WTC11 (cell line): ENCODE data around the gene KRT7. TPM values are rescaled to one million over a fixed set of nuclear protein-coding genes. Genes with fewer than 3 reads are reported as not detected.

Source experiments
- ATAC-seq: fragments of 200-7000 bp; cut with Tn5 transposase; 2 replicates; pipeline ENCODE4 v1.10.0; 2021; ENCODE audit warnings: mild to moderate bottlenecking, moderate library complexity
- CTCF ChIA-PET: fragments of 300-600 bp; sonication (Branson Sonifier 250); formaldehyde crosslinking; loops from one replicate; lab custom pipeline; 2021; ENCODE audit warnings: antibody characterized with exemption; lab: Charles Lee
- POLR2A ChIA-PET: fragments of 350-600 bp; sonication (Branson Sonifier 250); formaldehyde crosslinking; loops from one replicate; lab custom pipeline; 2021; ENCODE audit warnings: antibody characterized with exemption; lab: Charles Lee
- DNase-seq: peaks from one replicate; pipeline ENCODE4 v3.0.0; 2021; ENCODE audit warnings: low spot score
- H3K27ac Mint-ChIP-seq: 2 replicates; pipeline ENCODE4 v1.8.0; 2021; ENCODE audit warnings: mixed read lengths
- H3K27me3 Mint-ChIP-seq: 2 replicates; pipeline ENCODE4 v1.8.0; 2021; ENCODE audit warnings: low read depth, mild to moderate bottlenecking, moderate library complexity, mixed read lengths
- H3K36me3 Mint-ChIP-seq: 2 replicates; pipeline ENCODE4 v1.8.0; 2021; ENCODE audit warnings: mixed read lengths
- H3K4me1 Mint-ChIP-seq: 2 replicates; pipeline ENCODE4 v1.8.0; 2022; ENCODE audit warnings: mixed read lengths
- H3K4me3 Mint-ChIP-seq: 2 replicates; pipeline ENCODE4 v1.8.0; 2021; ENCODE audit warnings: mild to moderate bottlenecking, moderate library complexity, mixed read lengths
- H3K9me3 Mint-ChIP-seq: 2 replicates; pipeline ENCODE4 v1.8.0; 2021; ENCODE audit warnings: mixed read lengths
- ATF3 ChIP-seq: sonication (generic); formaldehyde crosslinking; conservative IDR thresholded peaks from 2 replicates; pipeline ENCODE4 v1.8.1; 2022; ENCODE audit warnings: mild to moderate bottlenecking, missing genetic modification reagents
- ESRRA ChIP-seq: sonication (generic); formaldehyde crosslinking; IDR thresholded peaks from 2 replicates; pipeline ENCODE4 v1.8.1; 2022; ENCODE audit warnings: mild to moderate bottlenecking, missing genetic modification reagents, borderline replicate concordance
- FOXP4 ChIP-seq: sonication (generic); formaldehyde crosslinking; IDR thresholded peaks from 2 replicates; pipeline ENCODE4 v1.8.0; 2022; ENCODE audit warnings: mild to moderate bottlenecking, missing genetic modification reagents
- HMGA2 ChIP-seq: fragments of 250-450 bp; sonication (Bioruptor Pico); IDR thresholded peaks from 2 replicates; pipeline ENCODE4 v1.4.0; 2021; ENCODE audit warnings: mild to moderate bottlenecking, moderate library complexity
- IRF2 ChIP-seq: sonication (generic); formaldehyde crosslinking; IDR thresholded peaks from 2 replicates; pipeline ENCODE4 v1.8.0; 2022; ENCODE audit warnings: low read depth, missing genetic modification reagents, borderline replicate concordance
- MAX ChIP-seq: sonication (generic); formaldehyde crosslinking; IDR thresholded peaks from 2 replicates; pipeline ENCODE4 v1.8.0; 2022; ENCODE audit warnings: mild to moderate bottlenecking, missing genetic modification reagents
- NFATC4 ChIP-seq: fragments of 250-450 bp; sonication (Bioruptor Pico); IDR thresholded peaks from 2 replicates; pipeline ENCODE4 v1.9.0; 2021; ENCODE audit warnings: mild to moderate bottlenecking
- SMAD3 ChIP-seq: sonication (generic); formaldehyde crosslinking; IDR thresholded peaks from 2 replicates; pipeline ENCODE4 v1.8.0; 2022; ENCODE audit warnings: missing genetic modification reagents, mild to moderate bottlenecking, borderline replicate concordance
- USF1 ChIP-seq: sonication (generic); formaldehyde crosslinking; IDR thresholded peaks from 2 replicates; pipeline ENCODE4 v1.8.0; 2022; ENCODE audit warnings: mild to moderate bottlenecking, missing genetic modification reagents
- ZNF671 ChIP-seq: fragments of 250-450 bp; sonication (Bioruptor Pico); IDR thresholded peaks from 2 replicates; pipeline ENCODE4 v1.8.0; 2021; ENCODE audit warnings: mild to moderate bottlenecking
- total RNA-seq: library from RNA; stranded (reverse); gene quantifications from 3 replicates; pipeline ENCODE4 v1.2.3, GENCODE V29; 2021
- TF ChIP-seq, protein P1 (sequence below): fragments of 250-450 bp; sonication (Bioruptor Pico); IDR thresholded peaks from 2 replicates; pipeline ENCODE4 v1.9.0; 2021; ENCODE audit warnings: mild to moderate bottlenecking

Gene KRT7
- total RNA-seq, 1 experiment from 2014 or later: 10.6 TPM

DNA sequence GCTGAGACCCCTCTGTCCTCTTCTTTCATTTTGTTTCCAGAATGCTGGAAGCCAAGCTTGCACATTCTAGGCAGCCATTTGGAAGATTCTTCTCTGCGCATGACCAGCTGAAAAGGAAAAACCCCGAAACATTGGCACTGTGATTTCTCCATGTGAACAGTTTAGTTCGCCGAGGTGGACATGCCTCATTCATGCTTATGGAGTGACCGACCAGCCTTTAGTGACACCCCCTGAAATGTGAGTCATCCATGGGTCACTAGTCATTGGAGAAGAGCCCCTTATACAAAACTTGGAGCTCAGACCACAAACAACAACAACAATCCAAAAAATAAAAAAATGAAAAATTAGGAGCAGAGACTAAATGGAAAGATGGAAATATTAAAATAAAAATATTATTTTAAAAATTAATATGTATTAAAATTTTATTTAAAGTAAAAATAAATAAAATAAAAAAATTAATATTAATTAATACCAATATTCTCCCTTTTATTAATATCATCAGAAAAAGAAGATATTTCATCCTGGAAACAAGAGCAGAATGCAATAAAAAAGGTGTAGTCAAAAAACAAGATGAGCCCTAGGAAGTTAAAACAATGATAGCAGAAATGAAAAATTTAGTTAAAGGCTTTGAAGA is 9.5 kb upstream of the KRT7 start:
- H3K4me1 Mint-ChIP-seq: no peaks in the 10 kb centered on the region
- DNase-seq (no peak), ATAC-seq (no peak)
- CTCF ChIA-PET: interaction anchor here (0.6 to 1.8 kb wide), 10 partner anchors 9 to 198 kb away, joined by 3 to 5 read pairs (median 4); partner anchors contain the start of gene KRT7
- H3K4me3 Mint-ChIP-seq: no peak overlapping the region
- H3K27me3 Mint-ChIP-seq: peaks cover 8% of the 10 kb centered on the region
- H3K9me3 Mint-ChIP-seq: no peaks in the 10 kb centered on the region
- H3K27ac Mint-ChIP-seq: no peak overlapping the region
- POLR2A ChIA-PET: no interaction called here
- H3K36me3 Mint-ChIP-seq: no peaks in the 10 kb centered on the region
- peak; percentile 98 for TF ChIP-seq HMGA2 (CRISPR knock-in tag)
- TF ChIP-seq SMAD3 (CRISPR knock-in tag): no peak

GRCh38 chr12:52224151-52224550 is 8.9 kb upstream of the KRT7 start:
- TF ChIP-seq MAX (no peak), USF1 (CRISPR knock-in tag) (no peak), ZNF671 (CRISPR knock-in tag) (no peak), ATF3 (CRISPR knock-in tag) (no peak), IRF2 (CRISPR knock-in tag) (no peak), ESRRA (CRISPR knock-in tag) (no peak), SMAD3 (CRISPR knock-in tag) (no peak), FOXP4 (CRISPR knock-in tag) (no peak)
- TF ChIP-seq, protein P1, sequence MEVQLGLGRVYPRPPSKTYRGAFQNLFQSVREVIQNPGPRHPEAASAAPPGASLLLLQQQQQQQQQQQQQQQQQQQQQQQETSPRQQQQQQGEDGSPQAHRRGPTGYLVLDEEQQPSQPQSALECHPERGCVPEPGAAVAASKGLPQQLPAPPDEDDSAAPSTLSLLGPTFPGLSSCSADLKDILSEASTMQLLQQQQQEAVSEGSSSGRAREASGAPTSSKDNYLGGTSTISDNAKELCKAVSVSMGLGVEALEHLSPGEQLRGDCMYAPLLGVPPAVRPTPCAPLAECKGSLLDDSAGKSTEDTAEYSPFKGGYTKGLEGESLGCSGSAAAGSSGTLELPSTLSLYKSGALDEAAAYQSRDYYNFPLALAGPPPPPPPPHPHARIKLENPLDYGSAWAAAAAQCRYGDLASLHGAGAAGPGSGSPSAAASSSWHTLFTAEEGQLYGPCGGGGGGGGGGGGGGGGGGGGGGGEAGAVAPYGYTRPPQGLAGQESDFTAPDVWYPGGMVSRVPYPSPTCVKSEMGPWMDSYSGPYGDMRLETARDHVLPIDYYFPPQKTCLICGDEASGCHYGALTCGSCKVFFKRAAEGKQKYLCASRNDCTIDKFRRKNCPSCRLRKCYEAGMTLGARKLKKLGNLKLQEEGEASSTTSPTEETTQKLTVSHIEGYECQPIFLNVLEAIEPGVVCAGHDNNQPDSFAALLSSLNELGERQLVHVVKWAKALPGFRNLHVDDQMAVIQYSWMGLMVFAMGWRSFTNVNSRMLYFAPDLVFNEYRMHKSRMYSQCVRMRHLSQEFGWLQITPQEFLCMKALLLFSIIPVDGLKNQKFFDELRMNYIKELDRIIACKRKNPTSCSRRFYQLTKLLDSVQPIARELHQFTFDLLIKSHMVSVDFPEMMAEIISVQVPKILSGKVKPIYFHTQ (CRISPR knock-in tag): no peak
- Mint-ChIP-seq H3K9me3 (no peaks in the 10 kb centered on the region), H3K4me3 (no peak overlapping the region), H3K27me3 (peaks cover 8% of the 10 kb centered on the region), H3K27ac (no peak overlapping the region), H3K36me3 (no peaks in the 10 kb centered on the region), H3K4me1 (no peaks in the 10 kb centered on the region)
- CTCF ChIA-PET: interaction anchor here (0.6 to 3.7 kb wide), 11 partner anchors 9 to 199 kb away, joined by 3 to 19 read pairs (median 4); partner anchors contain the start of gene KRT7
- ATAC-seq (no peak), DNase-seq (no peak)
- POLR2A ChIA-PET: no interaction called here

- CTCF ChIA-PET: interaction anchor here (0.7 to 3.7 kb wide), 12 partner anchors 11 to 230 kb away, joined by 3 to 19 read pairs (median 3); no protein-coding TSS in a partner anchor
- ATAC-seq (no peak), DNase-seq (no peak)
- TF ChIP-seq NFATC4 (CRISPR knock-in tag) (no peak), MAX (no peak)
- H3K27me3 Mint-ChIP-seq: peaks cover 13% of the 10 kb centered on the region
- no peak overlapping the region for H3K27ac Mint-ChIP-seq
- no peaks in the 10 kb centered on the region for H3K36me3 Mint-ChIP-seq
- H3K4me3 Mint-ChIP-seq: no peak overlapping the region
- H3K4me1 Mint-ChIP-seq: peaks cover 4% of the 10 kb centered on the region; the same call in 1 of the 2 replicates
- no peaks in the 10 kb centered on the region for H3K9me3 Mint-ChIP-seq
- POLR2A ChIA-PET: no interaction called here
Observed at GRCh38 chr12:52225752-52226151, 7.3 kb upstream of the KRT7 start.
